ENCODE data around the gene SETD1A. TPM values are rescaled to one million over a fixed set of nuclear protein-coding genes. Genes with fewer than 3 reads are reported as not detected.
A peak's percentile ranks its signal among the peaks of the same experiment; 100 is the strongest.

The SETD1A gene
- total RNA-seq, 1 experiment from 2014 or later: 33.2 TPM

GRCh38 chr16:30963925-30964511 lies 6.5 kb downstream of the SETD1A start:
- Histone ChIP-seq H3K27me3 (ENCODE audit: insufficient read depth, low read depth) (no peaks in the 10 kb centered on the region), H4K20me1 (ENCODE audit: insufficient read depth) (peaks cover 12% of the 10 kb centered on the region), H3K27ac (no peak overlapping the region), H3K4me3 (no peak overlapping the region), H3K79me2 (ENCODE audit: low read depth) (peaks cover 15% of the 10 kb centered on the region), H3K36me3 (ENCODE audit: low read depth) (peaks cover 57% of the 10 kb centered on the region), H3K9me2 (ENCODE audit: insufficient read depth) (no peaks in the 10 kb centered on the region), H3K9me3 (ENCODE audit: insufficient read depth, low read depth) (no peaks in the 10 kb centered on the region), H3K4me1 (replicated peaks; ENCODE audit: insufficient read depth) (peaks cover 3% of the 10 kb centered on the region), H3K4me2 (no peak overlapping the region), H2AFZ (no peak overlapping the region), H3F3A (ENCODE audit: insufficient read depth, low read depth) (peaks cover 2% of the 10 kb centered on the region)
- ChIA-PET CTCF (no interaction called here), POLR2A (ENCODE audit: unreplicated experiment) (interaction anchor here (0.6 kb wide), 1 partner anchor 242 kb away, joined by 3 read pairs; no protein-coding TSS in a partner anchor)
- TF ChIP-seq CTCF (conservative IDR thresholded peaks at IDR 0.05) (no peak), EZH2 (IDR thresholded peaks at IDR 0.05; ENCODE audit: low read depth) (no peak)
- DNase-seq: peak in 1 of 2 experiments; percentile 8
- intact Hi-C loops (cut with micrococcal nuclease; ENCODE audit: unreplicated experiment): no loop called here
- BruUV-seq (replicated peaks): no TSS peak

GRCh38 chr16:30964574-30965226 lies 7.1 kb downstream of the SETD1A start:
- Histone ChIP-seq H3K4me2 (no peak overlapping the region), H4K20me1 (ENCODE audit: insufficient read depth) (peaks cover 15% of the 10 kb centered on the region), H3K27ac (no peak overlapping the region), H2AFZ (no peak overlapping the region), H3K27me3 (ENCODE audit: insufficient read depth, low read depth) (no peaks in the 10 kb centered on the region), H3K79me2 (ENCODE audit: low read depth) (peaks cover 8% of the 10 kb centered on the region), H3F3A (ENCODE audit: insufficient read depth, low read depth) (no peaks in the 10 kb centered on the region; the same call in 1 of the 2 replicates), H3K4me1 (replicated peaks; ENCODE audit: insufficient read depth) (no peaks in the 10 kb centered on the region), H3K9me3 (ENCODE audit: insufficient read depth, low read depth) (no peaks in the 10 kb centered on the region), H3K4me3 (no peak overlapping the region), H3K9me2 (ENCODE audit: insufficient read depth) (no peaks in the 10 kb centered on the region), H3K36me3 (ENCODE audit: low read depth) (peaks cover 58% of the 10 kb centered on the region)
- no peak for DNase-seq
- no peak for TF ChIP-seq CTCF (conservative IDR thresholded peaks at IDR 0.05)
- no peak for TF ChIP-seq EZH2 (IDR thresholded peaks at IDR 0.05; ENCODE audit: low read depth)
- ChIA-PET POLR2A (ENCODE audit: unreplicated experiment) (no interaction called here), CTCF (no interaction called here)
- intact Hi-C loops (cut with micrococcal nuclease; ENCODE audit: unreplicated experiment): no loop called here
- BruUV-seq (replicated peaks): no TSS peak

- Histone ChIP-seq H3K36me3 (ENCODE audit: low read depth) (peaks cover 53% of the 10 kb centered on the region), H3K27me3 (ENCODE audit: insufficient read depth, low read depth) (no peaks in the 10 kb centered on the region), H3K79me2 (ENCODE audit: low read depth) (peaks cover under 1% of the 10 kb centered on the region), H3F3A (ENCODE audit: insufficient read depth, low read depth) (no peaks in the 10 kb centered on the region; the same call in 1 of the 2 replicates), H3K9me2 (ENCODE audit: insufficient read depth) (no peaks in the 10 kb centered on the region), H3K27ac (no peak overlapping the region), H3K4me2 (no peak overlapping the region), H3K9me3 (ENCODE audit: insufficient read depth, low read depth) (no peaks in the 10 kb centered on the region), H3K4me1 (replicated peaks; ENCODE audit: insufficient read depth) (no peaks in the 10 kb centered on the region), H3K4me3 (no peak overlapping the region), H2AFZ (no peak overlapping the region), H4K20me1 (ENCODE audit: insufficient read depth) (peaks cover 15% of the 10 kb centered on the region)
- intact Hi-C loops (cut with micrococcal nuclease; ENCODE audit: unreplicated experiment): no loop called here
- POLR2A ChIA-PET (ENCODE audit: unreplicated experiment): interaction anchor here (0.7 kb wide), 1 partner anchor 152 kb away, joined by 5 read pairs; the partner anchor contains the start of gene KAT8
- no TSS peak for BruUV-seq (replicated peaks)
- CTCF ChIA-PET: no interaction called here
- no peak for DNase-seq
- TF ChIP-seq CTCF (conservative IDR thresholded peaks at IDR 0.05) (no peak), EZH2 (IDR thresholded peaks at IDR 0.05; ENCODE audit: low read depth) (no peak)
These were observed 7.9 kb downstream of the SETD1A start for GRCh38 chr16:30965436-30965835.

Measured in PC-9 (cell line).